Effector memory CD8-positive, alpha-beta T cell (primary cell): ENCODE data around the gene GAB2.
"Not testable (repeated sequence)": the region's sequence is repeated elsewhere in the genome, so short reads cannot be mapped to it uniquely, and the experiment has no call there.

Source experiments
- ATAC-seq: fragments of 150-1000 bp; cut with Tn5 transposase; replicated peaks from 2 replicates; pipeline ENCODE4 v1.10.0; 2021; ENCODE audit warnings: mild to moderate bottlenecking, moderate library complexity
- DNase-seq, 3 experiments: peaks; one replicate each; pipeline ENCODE4 v3.0.0; 2021
- H3K27ac Mint-ChIP-seq, 2 donors: one replicate each; pipeline ENCODE4 v1.8.0; 2022; ENCODE audit warnings: mild to moderate bottlenecking in 2 of 2, mixed read lengths in 2 of 2, moderate library complexity in 2 of 2
- H3K27me3 Mint-ChIP-seq, 2 donors: one replicate each; pipeline ENCODE4 v1.8.0; 2022; ENCODE audit warnings: mixed read lengths in 2 of 2
- H3K36me3 Mint-ChIP-seq: one replicate; pipeline ENCODE4 v1.8.0; 2022; ENCODE audit warnings: mild to moderate bottlenecking, moderate library complexity, mixed read lengths; ENCODE audit not compliant: insufficient read depth
- H3K4me1 Mint-ChIP-seq, 2 donors: one replicate each; pipeline ENCODE4 v1.8.0; 2022; ENCODE audit warnings: low read depth in 2 of 2, mixed read lengths in 2 of 2
- H3K4me3 Mint-ChIP-seq, 2 donors: one replicate each; pipeline ENCODE4 v1.8.0; 2022; ENCODE audit warnings: mild to moderate bottlenecking in 2 of 2, mixed read lengths in 2 of 2, moderate library complexity in 2 of 2
- H3K9me3 Mint-ChIP-seq, 2 donors: one replicate each; pipeline ENCODE4 v1.8.0; 2022; ENCODE audit warnings: mixed read lengths in 2 of 2
- total RNA-seq, 9 experiments: gene quantifications; one replicate each; lab custom pipeline; 2026; lab: John Stamatoyannopoulos, UW

The GAB2 gene, protein sequence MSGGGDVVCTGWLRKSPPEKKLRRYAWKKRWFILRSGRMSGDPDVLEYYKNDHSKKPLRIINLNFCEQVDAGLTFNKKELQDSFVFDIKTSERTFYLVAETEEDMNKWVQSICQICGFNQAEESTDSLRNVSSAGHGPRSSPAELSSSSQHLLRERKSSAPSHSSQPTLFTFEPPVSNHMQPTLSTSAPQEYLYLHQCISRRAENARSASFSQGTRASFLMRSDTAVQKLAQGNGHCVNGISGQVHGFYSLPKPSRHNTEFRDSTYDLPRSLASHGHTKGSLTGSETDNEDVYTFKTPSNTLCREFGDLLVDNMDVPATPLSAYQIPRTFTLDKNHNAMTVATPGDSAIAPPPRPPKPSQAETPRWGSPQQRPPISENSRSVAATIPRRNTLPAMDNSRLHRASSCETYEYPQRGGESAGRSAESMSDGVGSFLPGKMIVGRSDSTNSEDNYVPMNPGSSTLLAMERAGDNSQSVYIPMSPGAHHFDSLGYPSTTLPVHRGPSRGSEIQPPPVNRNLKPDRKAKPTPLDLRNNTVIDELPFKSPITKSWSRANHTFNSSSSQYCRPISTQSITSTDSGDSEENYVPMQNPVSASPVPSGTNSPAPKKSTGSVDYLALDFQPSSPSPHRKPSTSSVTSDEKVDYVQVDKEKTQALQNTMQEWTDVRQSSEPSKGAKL
- 5.3 to 69.4 (median 28.3) reads per million in 9 experiments for total RNA-seq

DNA sequence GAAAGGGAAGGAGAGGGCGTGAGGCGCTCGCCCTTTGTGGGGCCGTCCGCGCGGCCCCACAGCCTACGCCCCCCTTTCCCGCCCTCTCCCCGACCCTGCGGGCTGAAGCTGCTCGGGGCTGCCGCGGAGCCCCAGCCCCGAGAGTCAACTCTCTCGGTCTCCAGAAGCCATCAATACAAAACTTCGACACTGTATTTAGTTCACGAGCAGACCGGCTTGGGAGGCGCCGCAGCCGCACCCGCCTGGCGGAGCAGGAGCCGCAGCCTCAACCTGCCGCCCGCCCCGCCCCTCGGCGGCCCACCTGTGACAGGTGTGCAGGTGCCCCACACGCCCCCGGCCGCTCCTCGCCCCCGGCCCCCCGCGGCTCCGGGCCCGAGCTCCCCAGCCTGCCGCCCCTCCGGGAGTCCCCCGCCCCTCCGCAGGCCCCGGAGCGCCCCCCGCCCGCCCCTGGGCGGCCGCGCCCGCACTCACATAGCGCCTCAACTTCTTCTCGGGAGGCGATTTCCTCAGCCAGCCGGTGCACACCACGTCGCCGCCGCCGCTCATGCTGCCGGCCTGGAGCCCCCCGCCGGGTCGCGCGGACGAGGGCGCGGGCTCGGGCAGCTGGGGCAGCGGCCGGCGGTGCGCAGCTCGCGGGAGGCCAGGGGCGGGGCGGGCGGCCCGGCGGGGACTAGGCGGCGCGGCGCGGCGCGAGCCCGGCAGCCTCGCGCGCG lies at the start of gene GAB2:
GAB2 (minus strand) TSS at position 646 of the 713 bp plus-strand sequence; CDS start at position 546, 100 bp downstream.
- H3K27me3 Mint-ChIP-seq = peaks cover 17 to 30% of the 10 kb centered on the region in 2 donors
- peak within 1 kb of the TSS; percentile 61 to 69 for H3K27ac Mint-ChIP-seq
- peaks cover 7 to 11% of the 10 kb centered on the region in 2 donors for H3K4me1 Mint-ChIP-seq
- DNase-seq = peak in 1 of 3 experiments; percentile 14
- peaks cover 2% of the 10 kb centered on the region for H3K36me3 Mint-ChIP-seq
- peak within 1 kb of the TSS; percentile 80 for H3K4me3 Mint-ChIP-seq
- H3K9me3 Mint-ChIP-seq = no peaks in the 10 kb centered on the region
- ATAC-seq = peak; percentile 23

DNA sequence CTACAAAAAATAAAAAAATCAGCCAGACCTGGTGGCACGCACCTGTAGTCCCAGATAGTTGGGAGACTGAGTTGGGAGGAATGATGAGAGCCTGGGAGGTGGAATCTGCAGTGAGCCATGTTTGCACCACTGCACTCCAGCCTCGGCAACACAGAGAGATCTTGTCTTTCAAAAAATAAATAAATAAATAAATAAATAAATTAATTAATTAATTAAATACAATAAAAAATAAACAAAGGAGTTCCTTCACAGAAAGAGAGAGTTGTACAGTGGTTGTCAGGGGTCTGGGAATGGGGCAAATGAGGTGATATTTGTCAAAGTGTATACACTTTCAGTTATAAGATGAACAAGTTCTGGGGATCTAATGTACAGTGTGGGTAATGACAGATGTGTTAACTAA lies 49.8 kb upstream of the GAB2 start:
- DNase-seq (no peak), ATAC-seq (no peak)
- peaks cover 2% of the 10 kb centered on the region for H3K36me3 Mint-ChIP-seq
- no peak overlapping the region for H3K4me3 Mint-ChIP-seq
- no peaks in the 10 kb centered on the region for H3K9me3 Mint-ChIP-seq
- H3K27ac Mint-ChIP-seq = peak overlapping the region; percentile 28 to 93
- H3K4me1 Mint-ChIP-seq = peaks cover 8 to 10% of the 10 kb centered on the region in 2 donors
- no peaks in the 10 kb centered on the region for H3K27me3 Mint-ChIP-seq

DNA sequence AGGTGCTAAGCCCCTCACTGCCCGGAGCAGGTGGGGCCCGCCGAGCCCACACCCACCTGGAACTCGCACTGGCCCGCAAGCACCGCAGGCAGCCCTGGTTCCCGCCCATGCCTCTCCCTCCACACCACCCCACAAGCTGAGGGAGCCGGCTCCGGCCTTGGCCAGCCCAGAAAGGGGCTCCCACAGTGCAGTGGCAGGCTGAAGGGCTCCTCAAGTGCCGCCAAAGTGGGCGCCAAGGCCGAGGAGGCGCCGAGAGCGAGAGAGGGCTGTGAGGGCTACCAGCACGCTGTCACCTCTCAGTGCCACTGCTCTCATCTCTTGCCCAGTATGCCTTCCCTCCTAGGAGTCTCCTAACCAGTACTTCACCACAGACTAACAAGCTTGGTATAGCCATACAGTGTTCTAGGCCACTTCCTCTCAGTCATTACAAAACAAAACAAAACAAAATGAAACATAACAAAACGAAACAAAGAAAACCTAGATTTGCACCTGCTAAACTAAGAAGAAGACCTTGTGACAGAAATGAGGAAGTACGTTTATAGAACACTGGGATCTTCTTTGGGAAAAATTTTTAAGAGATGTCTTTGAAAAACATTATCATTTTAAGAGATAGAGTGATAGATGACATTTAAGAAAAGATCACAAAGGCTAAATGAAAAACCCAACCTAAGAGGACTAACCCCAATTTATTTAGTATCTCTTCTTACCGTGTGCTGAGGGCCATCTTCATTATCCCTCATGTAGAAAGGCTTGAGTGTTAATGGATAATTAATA lies 47.7 kb upstream of the GAB2 start:
- H3K27ac Mint-ChIP-seq = peak overlapping the region; percentile 93 to 98
- H3K4me1 Mint-ChIP-seq = peaks cover 8 to 10% of the 10 kb centered on the region in 2 donors
- peak; percentile 100 for ATAC-seq
- H3K27me3 Mint-ChIP-seq = no peaks in the 10 kb centered on the region
- H3K9me3 Mint-ChIP-seq = no peaks in the 10 kb centered on the region
- H3K4me3 Mint-ChIP-seq = peak overlapping the region; percentile 60 to 71
- DNase-seq = peak; percentile 44 to 47 (median 45)
- H3K36me3 Mint-ChIP-seq = peaks cover 6% of the 10 kb centered on the region

DNA sequence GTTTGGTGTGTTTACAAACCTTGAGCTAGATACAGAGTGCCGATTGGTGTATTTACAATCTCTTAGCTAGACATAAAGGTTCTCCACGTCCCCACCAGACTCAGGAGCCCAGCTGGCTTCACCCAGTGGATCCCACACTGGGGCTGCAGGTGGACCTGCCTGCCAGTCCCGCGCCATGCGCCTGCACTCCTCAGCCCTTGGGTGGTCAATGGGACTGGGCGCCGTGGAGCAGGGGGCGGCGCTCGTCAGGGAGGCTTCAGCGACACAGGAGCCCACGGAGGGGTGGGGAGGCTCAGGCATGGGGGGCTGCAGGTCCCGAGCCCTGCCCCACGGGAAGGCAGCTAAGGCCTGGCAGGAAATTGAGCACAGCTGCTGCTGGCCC lies 47.2 kb upstream of the GAB2 start:
- peak overlapping the region in 1 of 2 donors; percentile 71 for H3K4me3 Mint-ChIP-seq
- not testable (repeated sequence) for H3K9me3 Mint-ChIP-seq

DNA sequence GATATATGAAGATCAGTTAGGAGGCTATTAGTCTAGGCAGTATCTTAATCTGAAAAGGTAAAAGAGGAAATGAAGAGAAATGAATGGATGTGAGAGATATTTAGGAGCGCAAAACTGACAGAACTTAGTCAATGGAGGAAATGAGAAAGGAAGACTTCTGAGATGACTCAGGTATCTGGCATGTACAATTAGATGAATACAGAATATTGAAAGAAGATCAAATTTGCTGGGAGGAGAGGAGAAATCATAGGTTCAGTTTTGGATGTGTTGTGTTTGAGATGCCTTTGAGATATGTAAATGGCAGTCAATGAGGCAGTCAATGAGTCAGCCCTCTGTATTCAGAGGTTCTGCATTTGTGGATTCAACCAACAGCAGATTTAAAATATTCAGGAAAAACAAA lies 42.9 kb upstream of the GAB2 start:
- ATAC-seq (no peak), DNase-seq (no peak)
- peaks cover 4% of the 10 kb centered on the region for H3K36me3 Mint-ChIP-seq
- no peak overlapping the region for H3K27ac Mint-ChIP-seq
- H3K27me3 Mint-ChIP-seq = no peaks in the 10 kb centered on the region
- H3K9me3 Mint-ChIP-seq = no peaks in the 10 kb centered on the region
- peaks cover 3 to 4% of the 10 kb centered on the region in 2 donors for H3K4me1 Mint-ChIP-seq
- no peak overlapping the region for H3K4me3 Mint-ChIP-seq

More for the DNA sequence above, 47.2 kb upstream of the GAB2 start:
- H3K4me1 Mint-ChIP-seq, H3K27me3 Mint-ChIP-seq, ATAC-seq, DNase-seq, H3K36me3 Mint-ChIP-seq: not testable (repeated sequence)
- peak overlapping the region; percentile 93 to 98 for H3K27ac Mint-ChIP-seq

DNA sequence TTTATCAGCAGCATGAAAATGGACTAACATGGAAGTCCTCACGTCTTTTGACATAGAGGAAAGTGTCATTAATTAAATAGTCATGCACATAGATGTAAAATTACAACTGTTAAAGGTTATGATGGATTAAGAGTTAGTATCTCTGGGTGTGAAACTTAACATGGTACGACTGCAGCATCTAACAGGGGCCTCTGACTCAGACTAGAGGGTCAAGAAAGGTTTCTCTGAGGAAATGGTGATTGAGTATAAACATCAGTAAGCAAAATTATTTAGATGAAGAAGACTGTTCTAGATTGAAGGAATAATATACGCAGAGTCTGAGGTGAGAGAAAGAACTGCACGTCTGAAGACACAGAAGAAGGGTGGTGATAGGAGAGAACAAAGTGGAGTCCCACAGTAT lies 42.1 kb upstream of the GAB2 start:
- DNase-seq (no peak), ATAC-seq (no peak)
- Mint-ChIP-seq H3K27ac (no peak overlapping the region), H3K4me1 (no peaks in the 10 kb centered on the region), H3K4me3 (no peak overlapping the region), H3K27me3 (no peaks in the 10 kb centered on the region), H3K36me3 (peaks cover 4% of the 10 kb centered on the region), H3K9me3 (no peaks in the 10 kb centered on the region)

DNA sequence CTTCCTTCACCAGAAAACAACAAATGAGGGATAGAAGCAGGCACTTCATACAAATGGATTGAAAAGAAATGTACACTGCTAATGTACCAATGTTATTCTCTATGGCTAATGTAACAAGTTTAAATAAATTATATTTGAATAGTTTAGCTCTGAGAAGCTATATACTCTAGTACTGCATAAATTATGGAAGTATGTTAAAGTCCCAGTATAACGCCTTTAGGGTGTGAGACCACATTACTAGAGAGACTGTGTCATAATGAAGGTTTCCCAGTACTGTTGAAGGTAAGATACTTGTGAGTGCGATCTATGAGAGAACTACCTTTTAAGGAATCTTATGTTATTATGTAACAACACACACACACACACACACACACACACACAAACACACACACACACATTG lies 39.8 kb upstream of the GAB2 start:
- peaks cover 4 to 13% of the 10 kb centered on the region in 2 donors for H3K4me1 Mint-ChIP-seq
- DNase-seq = no peak
- H3K4me3 Mint-ChIP-seq = no peak overlapping the region
- H3K27ac Mint-ChIP-seq = no peak overlapping the region
- H3K9me3 Mint-ChIP-seq = no peaks in the 10 kb centered on the region
- ATAC-seq = no peak
- peaks cover 5% of the 10 kb centered on the region for H3K36me3 Mint-ChIP-seq
- no peaks in the 10 kb centered on the region for H3K27me3 Mint-ChIP-seq

DNA sequence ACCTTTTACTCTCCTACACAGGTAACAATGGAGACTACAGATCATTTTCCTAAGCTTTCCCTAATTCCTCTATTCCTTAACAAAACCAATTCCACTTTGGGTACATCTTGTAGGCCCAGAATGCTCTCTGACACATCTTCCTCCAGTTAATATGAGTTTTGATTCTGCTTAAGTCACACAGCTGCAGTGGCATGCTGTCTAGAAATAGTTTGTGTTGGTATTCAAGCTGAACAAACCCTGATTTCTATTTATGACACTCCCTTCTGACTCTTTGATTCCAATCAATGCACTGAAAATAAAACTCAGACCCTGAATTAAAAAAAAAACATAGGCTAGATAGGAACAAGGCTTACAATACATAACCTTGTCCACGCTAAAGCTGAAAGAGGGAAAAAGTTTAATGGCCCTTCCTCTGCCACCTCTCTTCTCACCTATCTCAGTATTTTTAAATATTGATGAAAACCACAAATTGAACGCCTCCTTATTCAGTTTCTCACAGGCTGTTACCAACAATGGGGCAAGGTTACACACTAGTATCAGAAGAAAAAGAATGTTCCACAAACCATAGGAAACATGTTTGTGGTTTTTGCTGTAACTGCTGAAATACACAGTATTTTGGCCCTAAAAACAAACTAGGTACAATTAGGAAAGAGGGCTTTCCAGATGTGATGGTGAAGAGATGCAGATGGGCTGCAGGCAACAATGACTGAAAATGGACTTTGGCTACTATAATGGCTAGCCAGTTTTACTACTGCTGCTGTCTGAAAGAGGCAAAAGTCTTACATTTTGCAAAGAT lies 35.7 kb upstream of the GAB2 start:
- Mint-ChIP-seq H3K27ac (peak overlapping the region in 1 of 2 donors; percentile 12), H3K4me3 (no peak overlapping the region), H3K36me3 (peaks cover 5% of the 10 kb centered on the region), H3K4me1 (peaks cover 4 to 13% of the 10 kb centered on the region in 2 donors), H3K27me3 (no peaks in the 10 kb centered on the region), H3K9me3 (no peaks in the 10 kb centered on the region)
- no peak for ATAC-seq
- DNase-seq = no peak

DNA sequence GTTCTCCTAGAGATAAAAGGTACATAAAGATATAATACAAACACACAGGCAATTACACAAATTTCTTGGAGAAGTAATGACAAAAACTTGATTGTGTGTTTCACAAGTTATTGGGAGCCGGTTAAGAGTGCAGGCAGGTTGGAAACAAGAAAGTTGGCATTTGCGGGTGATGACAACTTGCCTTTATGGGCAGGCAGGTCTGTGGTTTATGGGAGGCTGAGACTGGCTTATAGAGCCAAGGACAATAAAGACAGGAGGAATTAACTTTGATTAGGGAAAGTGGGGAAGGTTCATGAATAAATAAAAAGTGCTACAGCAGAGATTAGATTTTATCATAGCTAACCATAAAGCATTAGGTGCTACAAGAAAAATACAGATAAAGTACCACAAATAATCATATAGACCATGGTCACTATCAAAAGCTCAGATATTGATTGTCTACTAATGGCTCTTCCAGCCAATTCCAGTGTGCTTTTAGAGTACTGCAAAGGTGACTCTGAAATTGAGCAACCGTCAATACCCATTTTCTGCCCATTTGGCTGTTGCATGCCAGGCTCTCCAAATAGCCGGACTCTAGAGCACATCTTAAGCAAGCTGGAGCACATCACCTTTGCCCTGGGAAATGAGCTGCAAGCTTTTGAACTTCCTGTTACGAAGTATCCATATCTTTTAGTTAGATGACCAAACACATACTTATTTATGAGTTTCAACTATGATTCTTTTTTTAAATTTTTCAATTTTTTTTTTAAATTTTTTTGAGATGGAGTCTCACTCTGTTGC lies 33.9 kb upstream of the GAB2 start:
- no peak for ATAC-seq
- peaks cover 5% of the 10 kb centered on the region for H3K36me3 Mint-ChIP-seq
- H3K4me1 Mint-ChIP-seq = peaks cover 4 to 13% of the 10 kb centered on the region in 2 donors
- H3K27ac Mint-ChIP-seq = peak overlapping the region in 1 of 2 donors; percentile 21
- no peak for DNase-seq
- no peaks in the 10 kb centered on the region for H3K27me3 Mint-ChIP-seq
- H3K4me3 Mint-ChIP-seq = no peak overlapping the region
- H3K9me3 Mint-ChIP-seq = no peaks in the 10 kb centered on the region

DNA sequence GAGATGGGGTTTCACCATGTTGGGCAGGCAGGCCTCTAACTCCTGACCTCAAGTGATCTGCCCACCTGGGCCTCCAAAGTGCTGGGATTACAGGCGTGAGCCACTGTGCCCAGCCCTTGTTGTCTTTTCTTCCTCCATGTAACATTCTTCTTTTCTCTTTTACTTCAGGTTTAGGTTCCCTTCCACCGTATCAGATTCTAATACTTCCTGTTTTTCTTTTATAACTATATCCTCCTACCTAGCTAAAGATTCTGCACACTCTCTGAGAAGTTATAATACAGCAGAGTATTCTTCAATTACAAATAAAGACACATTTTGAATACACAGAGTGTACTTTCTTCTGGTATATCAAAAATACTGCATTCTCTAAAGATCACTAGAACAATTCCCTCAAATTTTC lies 33.2 kb upstream of the GAB2 start:
- DNase-seq (no peak), ATAC-seq (no peak)
- Mint-ChIP-seq H3K4me3 (no peak overlapping the region), H3K27me3 (no peaks in the 10 kb centered on the region), H3K36me3 (peaks cover 5% of the 10 kb centered on the region), H3K27ac (peak overlapping the region in 1 of 2 donors; percentile 21), H3K9me3 (no peaks in the 10 kb centered on the region), H3K4me1 (peaks cover 4 to 13% of the 10 kb centered on the region in 2 donors)

DNA sequence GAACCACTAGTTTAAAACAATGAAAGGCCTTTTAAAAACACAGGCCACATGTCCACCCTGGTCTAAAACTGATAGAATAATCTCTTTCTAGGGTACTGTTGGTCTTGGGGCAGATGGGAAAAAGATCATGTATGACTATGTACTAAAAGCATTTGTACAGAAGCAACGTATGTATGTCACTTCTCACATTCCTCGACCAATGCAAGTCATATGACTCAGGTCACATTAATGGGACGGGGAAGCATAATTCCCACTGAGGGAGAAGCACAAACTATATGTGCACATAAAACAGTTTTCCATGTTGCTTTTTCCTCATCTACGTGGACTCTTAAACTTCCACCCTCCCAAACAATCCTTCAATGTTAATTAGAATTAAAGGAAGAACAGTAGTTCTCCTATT lies 32.2 kb upstream of the GAB2 start:
- H3K4me1 Mint-ChIP-seq = peaks cover 4 to 13% of the 10 kb centered on the region in 2 donors
- H3K36me3 Mint-ChIP-seq = peaks cover 5% of the 10 kb centered on the region
- H3K4me3 Mint-ChIP-seq = no peak overlapping the region
- H3K9me3 Mint-ChIP-seq = no peaks in the 10 kb centered on the region
- DNase-seq (no peak), ATAC-seq (no peak)
- H3K27ac Mint-ChIP-seq = no peak overlapping the region
- H3K27me3 Mint-ChIP-seq = no peaks in the 10 kb centered on the region

DNA sequence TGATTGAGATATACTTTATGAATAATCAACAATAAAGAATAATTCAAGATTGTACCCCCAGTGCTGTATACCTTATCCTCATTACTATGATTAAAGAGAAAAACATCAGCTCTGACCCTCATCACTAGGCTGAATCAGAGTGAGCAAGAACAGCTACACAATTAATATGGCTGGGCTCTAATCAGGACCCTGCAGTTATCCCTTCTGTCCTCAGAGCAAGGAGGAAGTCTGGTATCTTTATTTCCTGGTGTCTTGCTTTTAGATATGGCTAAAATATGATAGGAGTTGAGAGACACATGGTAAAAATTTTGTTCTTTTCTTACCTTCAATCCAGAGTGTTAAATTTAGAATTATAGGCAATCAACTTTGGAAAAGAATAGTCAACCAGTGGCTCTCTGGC lies 28.6 kb upstream of the GAB2 start:
- H3K4me3 Mint-ChIP-seq = no peak overlapping the region
- ATAC-seq = no peak
- H3K9me3 Mint-ChIP-seq = no peaks in the 10 kb centered on the region
- H3K27ac Mint-ChIP-seq = no peak overlapping the region
- DNase-seq = no peak
- peaks cover 25% of the 10 kb centered on the region for H3K36me3 Mint-ChIP-seq
- no peaks in the 10 kb centered on the region for H3K4me1 Mint-ChIP-seq
- no peaks in the 10 kb centered on the region for H3K27me3 Mint-ChIP-seq
